Breast epithelium (tissue), 3 donors: Measurements from ENCODE around the gene RIMBP3B.
"Not testable (repeated sequence)": the region's sequence is repeated elsewhere in the genome, so short reads cannot be mapped to it uniquely, and the experiment has no call there.

Experiments used
- CTCF ChIP-seq, 3 donors: fragments of 450-650 bp; IDR thresholded peaks; one replicate each; pipeline ENCODE4 v1.5.1; 2016 to 2017; ENCODE audit warnings: antibody characterized with exemption in 3 of 3, mild to moderate bottlenecking in 3 of 3, moderate library complexity in 3 of 3
- POLR2A ChIP-seq: fragments of 450-650 bp; IDR thresholded peaks from one replicate; pipeline ENCODE4 v1.6.1; 2016; ENCODE audit warnings: antibody characterized with exemption, mild to moderate bottlenecking, moderate library complexity
- POLR2AphosphoS5 ChIP-seq, 3 donors: sonication (generic); formaldehyde crosslinking; IDR thresholded peaks; one replicate each; pipeline ENCODE4 v1.6.1; 2017; ENCODE audit warnings: antibody characterized with exemption in 3 of 3

DNA sequence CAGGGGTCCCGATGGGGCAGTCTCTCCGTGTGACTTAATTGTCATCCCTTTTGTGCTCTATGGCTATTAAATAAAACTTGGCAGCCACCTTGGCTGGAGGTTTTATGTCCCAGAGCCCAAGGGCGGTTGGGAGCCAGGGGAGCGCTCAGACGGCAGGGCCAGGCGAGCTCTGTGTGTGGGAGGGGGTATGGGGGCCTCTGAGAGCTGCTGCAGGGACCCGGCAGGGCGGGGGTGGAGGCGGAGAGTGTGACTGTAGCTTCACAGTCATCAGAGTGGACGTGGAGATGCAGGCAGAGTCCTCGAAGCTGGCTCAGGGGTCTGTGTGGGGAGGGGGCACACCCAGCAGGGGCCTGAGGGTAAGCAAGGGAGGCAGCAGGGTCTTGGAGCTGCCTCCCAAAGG lies 19.2 kb upstream of the RIMBP3B start:
- not testable (repeated sequence) for TF ChIP-seq CTCF (IDR thresholded peaks at IDR 0.05); POLR2AphosphoS5 (IDR thresholded peaks at IDR 0.05); POLR2A
